Cardiac fibroblast (primary cell): ENCODE results near the gene CHIT1.

Experiments
- DNase-seq, 2 donors: peaks; one replicate each; pipeline versions ENCODE4 v3.0.0 to v3.0.0-alpha.2; 2010; ENCODE audit warnings: low read depth in 2 of 2
- H3K4me3 ChIP-seq, 2 donors: replicated peaks in 1 of 2; 1 replicate in 1 of 2; 2 replicates in 1 of 2; pipeline ENCODE4 v1.5.1; 2011; ENCODE audit warnings: low read depth in 2 of 2, low read length in 2 of 2, mild to moderate bottlenecking in 2 of 2, moderate library complexity in 1 of 2
- TF ChIP-seq, protein P1 (sequence below): IDR thresholded peaks from one replicate; pipeline ENCODE4 v1.5.1; 2011; ENCODE audit warnings: low read depth, mild to moderate bottlenecking, low read length, inconsistent platforms

Gene CHIT1

DNA sequence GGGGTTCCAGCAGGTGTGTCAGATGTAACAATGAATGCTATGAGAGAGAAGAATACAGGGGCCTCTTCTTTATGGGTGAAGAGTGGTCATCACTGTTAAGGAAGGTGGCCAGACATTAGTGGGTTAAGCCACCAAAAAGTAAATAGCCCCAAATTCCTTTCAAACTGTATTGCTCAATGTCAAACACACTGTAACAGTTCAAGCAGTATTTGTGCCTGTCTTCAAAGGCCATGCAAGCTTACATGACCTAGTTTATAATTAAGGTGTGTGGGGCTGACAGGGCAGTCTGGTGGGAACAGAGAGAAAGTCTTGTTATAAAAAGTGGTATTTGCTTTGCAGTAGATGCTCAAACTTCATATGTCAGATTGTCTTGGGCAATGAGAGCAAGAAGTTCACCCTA lies 18.5 kb downstream of the CHIT1 start:
- no peak overlapping the region for H3K4me3 ChIP-seq
- TF ChIP-seq, protein P1, sequence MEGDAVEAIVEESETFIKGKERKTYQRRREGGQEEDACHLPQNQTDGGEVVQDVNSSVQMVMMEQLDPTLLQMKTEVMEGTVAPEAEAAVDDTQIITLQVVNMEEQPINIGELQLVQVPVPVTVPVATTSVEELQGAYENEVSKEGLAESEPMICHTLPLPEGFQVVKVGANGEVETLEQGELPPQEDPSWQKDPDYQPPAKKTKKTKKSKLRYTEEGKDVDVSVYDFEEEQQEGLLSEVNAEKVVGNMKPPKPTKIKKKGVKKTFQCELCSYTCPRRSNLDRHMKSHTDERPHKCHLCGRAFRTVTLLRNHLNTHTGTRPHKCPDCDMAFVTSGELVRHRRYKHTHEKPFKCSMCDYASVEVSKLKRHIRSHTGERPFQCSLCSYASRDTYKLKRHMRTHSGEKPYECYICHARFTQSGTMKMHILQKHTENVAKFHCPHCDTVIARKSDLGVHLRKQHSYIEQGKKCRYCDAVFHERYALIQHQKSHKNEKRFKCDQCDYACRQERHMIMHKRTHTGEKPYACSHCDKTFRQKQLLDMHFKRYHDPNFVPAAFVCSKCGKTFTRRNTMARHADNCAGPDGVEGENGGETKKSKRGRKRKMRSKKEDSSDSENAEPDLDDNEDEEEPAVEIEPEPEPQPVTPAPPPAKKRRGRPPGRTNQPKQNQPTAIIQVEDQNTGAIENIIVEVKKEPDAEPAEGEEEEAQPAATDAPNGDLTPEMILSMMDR = no peak
- DNase-seq = no peak

DNA sequence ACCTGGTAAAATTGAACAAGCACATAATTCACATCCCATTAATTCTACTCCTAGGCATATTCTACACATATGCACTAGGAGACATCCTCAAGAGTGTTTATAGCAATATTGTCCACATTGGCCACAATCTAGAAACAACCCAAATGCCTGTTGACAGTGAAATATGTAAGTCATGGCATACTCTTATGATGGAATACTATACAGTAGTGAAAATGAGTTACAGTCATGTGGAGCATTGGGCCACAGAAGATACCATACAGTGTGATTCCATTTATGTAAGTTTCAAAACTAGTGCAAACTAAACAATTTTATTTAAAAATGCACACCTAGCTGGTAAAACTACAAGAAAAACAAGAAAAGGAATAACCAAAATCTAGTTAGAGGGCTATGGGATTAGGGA lies 19.1 kb downstream of the CHIT1 start:
- H3K4me3 ChIP-seq = no peak overlapping the region
- TF ChIP-seq, protein P1 = no peak
- no peak for DNase-seq

DNA sequence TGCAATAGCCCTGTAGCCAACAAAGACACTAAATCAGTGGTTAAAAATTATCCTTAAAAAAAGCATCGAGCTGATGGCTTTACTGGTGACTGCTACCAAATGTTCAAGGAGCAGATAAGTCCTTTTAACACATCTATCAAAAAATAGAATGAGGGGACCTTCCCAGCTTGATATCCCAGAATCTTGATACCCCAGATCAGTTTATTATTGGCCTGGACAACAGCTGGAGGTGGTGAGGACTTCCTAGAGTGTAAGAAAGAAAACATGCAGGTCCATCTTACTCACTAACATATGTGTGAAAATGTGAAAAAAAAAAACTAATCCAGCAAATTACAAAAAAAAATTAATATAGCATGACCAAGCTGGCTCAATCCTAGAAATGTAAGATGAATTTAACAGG lies 21.3 kb downstream of the CHIT1 start:
- DNase-seq = no peak
- H3K4me3 ChIP-seq = no peak overlapping the region
- TF ChIP-seq, protein P1 = no peak

- H3K4me3 ChIP-seq = no peak overlapping the region
- no peak for DNase-seq
- TF ChIP-seq, protein P1 = no peak
Measured at GRCh38 chr1:203207751-203208150, 21.7 kb downstream of the CHIT1 start.

DNA sequence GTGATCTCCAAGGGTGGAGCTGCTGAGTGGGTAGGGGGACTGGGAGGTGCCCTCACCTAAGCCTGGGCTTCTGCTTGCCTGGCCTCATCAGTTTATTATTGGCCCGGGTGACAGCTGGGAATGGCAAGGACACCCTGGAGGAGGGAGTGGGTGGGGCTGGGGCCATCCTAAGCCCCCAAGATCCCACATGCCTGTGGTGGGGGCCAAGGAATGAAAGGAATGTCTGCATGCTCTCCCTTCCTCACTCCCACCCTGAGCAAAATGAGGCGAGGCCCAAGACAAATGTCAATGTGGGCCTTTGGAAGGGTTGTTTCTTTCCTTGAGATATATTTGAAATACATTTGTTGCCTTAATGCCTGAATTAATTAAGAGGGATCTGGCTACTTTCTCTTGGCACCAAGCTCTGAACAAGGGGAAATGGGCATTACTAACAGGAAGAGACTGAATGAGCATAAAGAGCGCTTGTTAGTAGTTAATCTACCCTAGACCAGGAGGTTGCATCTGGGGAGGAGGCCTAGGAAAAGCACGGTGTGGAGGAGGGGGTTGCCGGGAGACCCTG lies 23.3 kb downstream of the CHIT1 start:
- no peak overlapping the region for H3K4me3 ChIP-seq
- DNase-seq = no peak
- TF ChIP-seq, protein P1 = no peak

DNA sequence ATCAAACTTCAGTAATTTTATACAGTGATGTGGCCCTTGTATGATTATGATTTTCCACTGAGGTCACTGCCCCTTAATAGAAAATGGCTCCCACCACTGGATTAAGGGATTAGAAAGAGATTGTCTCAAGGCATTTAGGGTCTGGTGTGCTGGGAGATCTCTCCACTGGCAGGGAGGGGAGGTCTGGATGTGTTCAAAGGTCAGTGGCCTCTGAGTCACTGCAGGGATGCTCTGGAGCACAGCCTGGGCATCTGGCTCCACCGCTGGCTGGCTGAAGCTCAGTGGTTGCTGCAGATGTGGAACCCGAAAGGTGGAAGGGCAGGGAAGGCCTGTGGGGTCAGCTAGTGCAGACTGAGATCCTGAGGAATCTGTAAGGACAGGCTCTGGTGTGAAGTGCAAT lies 24.7 kb downstream of the CHIT1 start:
- TF ChIP-seq, protein P1 = no peak
- H3K4me3 ChIP-seq = no peak overlapping the region
- no peak for DNase-seq

GRCh38 chr1:203202431-203203245 lies 26.8 kb downstream of the CHIT1 start:
- TF ChIP-seq, protein P1 = no peak
- H3K4me3 ChIP-seq = no peak overlapping the region
- peak; percentile 88 to 98 for DNase-seq
